ENCODE measurements around the gene GLYATL1. TPM values are rescaled to one million over a fixed set of nuclear protein-coding genes. Genes with fewer than 3 reads are reported as not detected.

Gene GLYATL1
- total and polyA plus RNA-seq, 2 experiments from 2014 or later = 7.9 to 12.6 TPM

DNA sequence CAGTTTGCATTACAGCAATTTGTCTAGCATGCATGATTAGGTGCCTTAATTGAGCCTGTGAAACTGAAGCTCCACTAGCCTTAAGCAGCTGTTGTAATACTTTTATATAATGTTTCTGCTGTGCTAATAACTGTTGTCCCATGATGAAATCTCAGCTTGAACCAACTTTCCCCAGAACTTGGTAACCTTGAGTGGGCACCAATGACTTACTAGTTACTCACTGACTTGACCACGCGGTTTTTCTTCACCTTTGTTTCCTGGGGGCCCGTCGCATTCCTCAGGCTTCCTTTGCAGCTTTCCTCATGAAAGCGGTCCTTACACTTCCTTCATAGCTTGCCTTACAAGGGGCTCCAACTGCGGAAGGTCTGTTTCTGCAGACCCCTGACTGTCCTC is 11.2 kb upstream of the GLYATL1 start (continued):
- TF ChIP-seq, protein P1, sequence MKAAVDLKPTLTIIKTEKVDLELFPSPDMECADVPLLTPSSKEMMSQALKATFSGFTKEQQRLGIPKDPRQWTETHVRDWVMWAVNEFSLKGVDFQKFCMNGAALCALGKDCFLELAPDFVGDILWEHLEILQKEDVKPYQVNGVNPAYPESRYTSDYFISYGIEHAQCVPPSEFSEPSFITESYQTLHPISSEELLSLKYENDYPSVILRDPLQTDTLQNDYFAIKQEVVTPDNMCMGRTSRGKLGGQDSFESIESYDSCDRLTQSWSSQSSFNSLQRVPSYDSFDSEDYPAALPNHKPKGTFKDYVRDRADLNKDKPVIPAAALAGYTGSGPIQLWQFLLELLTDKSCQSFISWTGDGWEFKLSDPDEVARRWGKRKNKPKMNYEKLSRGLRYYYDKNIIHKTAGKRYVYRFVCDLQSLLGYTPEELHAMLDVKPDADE (IDR thresholded peaks at IDR 0.05) = no peak
- TF ChIP-seq EZH2 (IDR thresholded peaks at IDR 0.05; ENCODE audit: low read depth, unreplicated experiment) = no peak

DNA sequence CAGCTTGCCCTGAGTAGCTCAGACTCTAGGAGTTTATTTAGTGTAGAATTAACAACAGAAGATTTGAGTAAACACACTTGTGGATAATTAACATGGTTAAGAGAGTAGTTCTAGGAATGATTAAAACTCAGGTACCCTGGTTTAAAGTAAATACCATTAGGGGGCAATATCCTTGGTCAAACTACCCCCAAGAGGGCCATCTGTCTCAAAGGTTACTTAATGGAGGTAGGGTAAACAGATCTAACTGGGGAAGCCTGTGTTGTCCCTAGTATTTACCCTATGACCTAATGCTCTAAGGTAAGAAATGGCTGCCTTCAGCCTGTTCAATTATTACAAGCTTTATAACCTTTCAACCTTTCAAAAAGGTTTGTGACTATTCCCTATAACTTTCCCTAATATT is 10.6 kb upstream of the GLYATL1 start:
- Histone ChIP-seq H3K27ac (ENCODE audit: low read depth) (peak overlapping the region; percentile 43), H3F3A (replicated peaks; ENCODE audit: low read depth) (no peaks in the 10 kb centered on the region), H4K20me1 (replicated peaks; ENCODE audit: insufficient read depth) (no peaks in the 10 kb centered on the region), H3K4me1 (ENCODE audit: insufficient read depth) (peaks cover 42% of the 10 kb centered on the region), H3K4me3 (peak overlapping the region; percentile 52), H3K36me3 (ENCODE audit: insufficient read depth) (no peaks in the 10 kb centered on the region), H3K79me2 (replicated peaks; ENCODE audit: insufficient read depth) (no peaks in the 10 kb centered on the region), H3K4me2 (peak overlapping the region; percentile 74), H3K9me2 (ENCODE audit: insufficient read depth) (no peaks in the 10 kb centered on the region), H2AFZ (peak overlapping the region; percentile 21), H3K27me3 (ENCODE audit: insufficient read depth) (no peaks in the 10 kb centered on the region)
- ATAC-seq (no peak), DNase-seq (ENCODE audit: low spot score) (peak; percentile 9)
- Mint-ChIP-seq H3K4me1 (peaks cover 39% of the 10 kb centered on the region), H3K27me3 (ENCODE audit: insufficient read depth, low read depth, poor library complexity) (peaks cover 2% of the 10 kb centered on the region), H3K4me3 (peak overlapping the region; percentile 85), H3K36me3 (ENCODE audit: low read depth) (no peaks in the 10 kb centered on the region), H3K27ac (peak overlapping the region; percentile 96; the same call in 1 of the 2 replicates), H3K9me3 (no peaks in the 10 kb centered on the region)
- TF ChIP-seq, protein P2, sequence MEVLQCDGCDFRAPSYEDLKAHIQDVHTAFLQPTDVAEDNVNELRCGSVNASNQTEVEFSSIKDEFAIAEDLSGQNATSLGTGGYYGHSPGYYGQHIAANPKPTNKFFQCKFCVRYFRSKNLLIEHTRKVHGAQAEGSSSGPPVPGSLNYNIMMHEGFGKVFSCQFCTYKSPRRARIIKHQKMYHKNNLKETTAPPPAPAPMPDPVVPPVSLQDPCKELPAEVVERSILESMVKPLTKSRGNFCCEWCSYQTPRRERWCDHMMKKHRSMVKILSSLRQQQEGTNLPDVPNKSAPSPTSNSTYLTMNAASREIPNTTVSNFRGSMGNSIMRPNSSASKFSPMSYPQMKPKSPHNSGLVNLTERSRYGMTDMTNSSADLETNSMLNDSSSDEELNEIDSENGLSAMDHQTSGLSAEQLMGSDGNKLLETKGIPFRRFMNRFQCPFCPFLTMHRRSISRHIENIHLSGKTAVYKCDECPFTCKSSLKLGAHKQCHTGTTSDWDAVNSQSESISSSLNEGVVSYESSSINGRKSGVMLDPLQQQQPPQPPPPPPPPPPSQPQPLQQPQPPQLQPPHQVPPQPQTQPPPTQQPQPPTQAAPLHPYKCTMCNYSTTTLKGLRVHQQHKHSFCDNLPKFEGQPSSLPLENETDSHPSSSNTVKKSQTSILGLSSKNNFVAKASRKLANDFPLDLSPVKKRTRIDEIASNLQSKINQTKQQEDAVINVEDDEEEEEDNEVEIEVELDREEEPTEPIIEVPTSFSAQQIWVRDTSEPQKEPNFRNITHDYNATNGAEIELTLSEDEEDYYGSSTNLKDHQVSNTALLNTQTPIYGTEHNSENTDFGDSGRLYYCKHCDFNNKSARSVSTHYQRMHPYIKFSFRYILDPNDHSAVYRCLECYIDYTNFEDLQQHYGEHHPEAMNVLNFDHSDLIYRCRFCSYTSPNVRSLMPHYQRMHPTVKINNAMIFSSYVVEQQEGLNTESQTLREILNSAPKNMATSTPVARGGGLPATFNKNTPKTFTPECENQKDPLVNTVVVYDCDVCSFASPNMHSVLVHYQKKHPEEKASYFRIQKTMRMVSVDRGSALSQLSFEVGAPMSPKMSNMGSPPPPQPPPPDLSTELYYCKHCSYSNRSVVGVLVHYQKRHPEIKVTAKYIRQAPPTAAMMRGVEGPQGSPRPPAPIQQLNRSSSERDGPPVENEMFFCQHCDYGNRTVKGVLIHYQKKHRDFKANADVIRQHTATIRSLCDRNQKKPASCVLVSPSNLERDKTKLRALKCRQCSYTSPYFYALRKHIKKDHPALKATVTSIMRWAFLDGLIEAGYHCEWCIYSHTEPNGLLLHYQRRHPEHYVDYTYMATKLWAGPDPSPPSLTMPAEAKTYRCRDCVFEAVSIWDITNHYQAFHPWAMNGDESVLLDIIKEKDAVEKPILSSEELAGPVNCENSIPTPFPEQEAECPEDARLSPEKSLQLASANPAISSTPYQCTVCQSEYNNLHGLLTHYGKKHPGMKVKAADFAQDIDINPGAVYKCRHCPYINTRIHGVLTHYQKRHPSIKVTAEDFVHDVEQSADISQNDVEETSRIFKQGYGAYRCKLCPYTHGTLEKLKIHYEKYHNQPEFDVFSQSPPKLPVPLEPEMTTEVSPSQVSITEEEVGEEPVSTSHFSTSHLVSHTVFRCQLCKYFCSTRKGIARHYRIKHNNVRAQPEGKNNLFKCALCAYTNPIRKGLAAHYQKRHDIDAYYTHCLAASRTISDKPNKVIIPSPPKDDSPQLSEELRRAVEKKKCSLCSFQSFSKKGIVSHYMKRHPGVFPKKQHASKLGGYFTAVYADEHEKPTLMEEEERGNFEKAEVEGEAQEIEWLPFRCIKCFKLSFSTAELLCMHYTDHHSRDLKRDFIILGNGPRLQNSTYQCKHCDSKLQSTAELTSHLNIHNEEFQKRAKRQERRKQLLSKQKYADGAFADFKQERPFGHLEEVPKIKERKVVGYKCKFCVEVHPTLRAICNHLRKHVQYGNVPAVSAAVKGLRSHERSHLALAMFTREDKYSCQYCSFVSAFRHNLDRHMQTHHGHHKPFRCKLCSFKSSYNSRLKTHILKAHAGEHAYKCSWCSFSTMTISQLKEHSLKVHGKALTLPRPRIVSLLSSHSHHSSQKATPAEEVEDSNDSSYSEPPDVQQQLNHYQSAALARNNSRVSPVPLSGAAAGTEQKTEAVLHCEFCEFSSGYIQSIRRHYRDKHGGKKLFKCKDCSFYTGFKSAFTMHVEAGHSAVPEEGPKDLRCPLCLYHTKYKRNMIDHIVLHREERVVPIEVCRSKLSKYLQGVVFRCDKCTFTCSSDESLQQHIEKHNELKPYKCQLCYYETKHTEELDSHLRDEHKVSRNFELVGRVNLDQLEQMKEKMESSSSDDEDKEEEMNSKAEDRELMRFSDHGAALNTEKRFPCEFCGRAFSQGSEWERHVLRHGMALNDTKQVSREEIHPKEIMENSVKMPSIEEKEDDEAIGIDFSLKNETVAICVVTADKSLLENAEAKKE (CRISPR knock-in tag; IDR thresholded peaks at IDR 0.05) = no peak
- TF ChIP-seq ZNF114 (CRISPR knock-in tag; IDR thresholded peaks at IDR 0.05) (no peak), EZH2phosphoT487 (IDR thresholded peaks at IDR 0.05; ENCODE audit: unreplicated experiment) (no peak), JUNB (IDR thresholded peaks at IDR 0.05; ENCODE audit: unreplicated experiment) (no peak), STAT1 (IDR thresholded peaks at IDR 0.05; ENCODE audit: unreplicated experiment) (no peak), NANOG (IDR thresholded peaks at IDR 0.05; ENCODE audit: borderline replicate concordance) (no peak), POLR2AphosphoS5 (IDR thresholded peaks at IDR 0.05; ENCODE audit: low read depth) (no peak), EZH2 (IDR thresholded peaks at IDR 0.05; ENCODE audit: low read depth, unreplicated experiment) (no peak), ZNF331 (CRISPR knock-in tag; IDR thresholded peaks at IDR 0.05; ENCODE audit: low read depth) (no peak), CREB1 (CRISPR knock-in tag; IDR thresholded peaks at IDR 0.05; ENCODE audit: low read depth) (no peak)
- TF ChIP-seq, protein P3, sequence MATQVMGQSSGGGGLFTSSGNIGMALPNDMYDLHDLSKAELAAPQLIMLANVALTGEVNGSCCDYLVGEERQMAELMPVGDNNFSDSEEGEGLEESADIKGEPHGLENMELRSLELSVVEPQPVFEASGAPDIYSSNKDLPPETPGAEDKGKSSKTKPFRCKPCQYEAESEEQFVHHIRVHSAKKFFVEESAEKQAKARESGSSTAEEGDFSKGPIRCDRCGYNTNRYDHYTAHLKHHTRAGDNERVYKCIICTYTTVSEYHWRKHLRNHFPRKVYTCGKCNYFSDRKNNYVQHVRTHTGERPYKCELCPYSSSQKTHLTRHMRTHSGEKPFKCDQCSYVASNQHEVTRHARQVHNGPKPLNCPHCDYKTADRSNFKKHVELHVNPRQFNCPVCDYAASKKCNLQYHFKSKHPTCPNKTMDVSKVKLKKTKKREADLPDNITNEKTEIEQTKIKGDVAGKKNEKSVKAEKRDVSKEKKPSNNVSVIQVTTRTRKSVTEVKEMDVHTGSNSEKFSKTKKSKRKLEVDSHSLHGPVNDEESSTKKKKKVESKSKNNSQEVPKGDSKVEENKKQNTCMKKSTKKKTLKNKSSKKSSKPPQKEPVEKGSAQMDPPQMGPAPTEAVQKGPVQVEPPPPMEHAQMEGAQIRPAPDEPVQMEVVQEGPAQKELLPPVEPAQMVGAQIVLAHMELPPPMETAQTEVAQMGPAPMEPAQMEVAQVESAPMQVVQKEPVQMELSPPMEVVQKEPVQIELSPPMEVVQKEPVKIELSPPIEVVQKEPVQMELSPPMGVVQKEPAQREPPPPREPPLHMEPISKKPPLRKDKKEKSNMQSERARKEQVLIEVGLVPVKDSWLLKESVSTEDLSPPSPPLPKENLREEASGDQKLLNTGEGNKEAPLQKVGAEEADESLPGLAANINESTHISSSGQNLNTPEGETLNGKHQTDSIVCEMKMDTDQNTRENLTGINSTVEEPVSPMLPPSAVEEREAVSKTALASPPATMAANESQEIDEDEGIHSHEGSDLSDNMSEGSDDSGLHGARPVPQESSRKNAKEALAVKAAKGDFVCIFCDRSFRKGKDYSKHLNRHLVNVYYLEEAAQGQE (IDR thresholded peaks at IDR 0.05; ENCODE audit: unreplicated experiment) = no peak
- TF ChIP-seq, protein P4, sequence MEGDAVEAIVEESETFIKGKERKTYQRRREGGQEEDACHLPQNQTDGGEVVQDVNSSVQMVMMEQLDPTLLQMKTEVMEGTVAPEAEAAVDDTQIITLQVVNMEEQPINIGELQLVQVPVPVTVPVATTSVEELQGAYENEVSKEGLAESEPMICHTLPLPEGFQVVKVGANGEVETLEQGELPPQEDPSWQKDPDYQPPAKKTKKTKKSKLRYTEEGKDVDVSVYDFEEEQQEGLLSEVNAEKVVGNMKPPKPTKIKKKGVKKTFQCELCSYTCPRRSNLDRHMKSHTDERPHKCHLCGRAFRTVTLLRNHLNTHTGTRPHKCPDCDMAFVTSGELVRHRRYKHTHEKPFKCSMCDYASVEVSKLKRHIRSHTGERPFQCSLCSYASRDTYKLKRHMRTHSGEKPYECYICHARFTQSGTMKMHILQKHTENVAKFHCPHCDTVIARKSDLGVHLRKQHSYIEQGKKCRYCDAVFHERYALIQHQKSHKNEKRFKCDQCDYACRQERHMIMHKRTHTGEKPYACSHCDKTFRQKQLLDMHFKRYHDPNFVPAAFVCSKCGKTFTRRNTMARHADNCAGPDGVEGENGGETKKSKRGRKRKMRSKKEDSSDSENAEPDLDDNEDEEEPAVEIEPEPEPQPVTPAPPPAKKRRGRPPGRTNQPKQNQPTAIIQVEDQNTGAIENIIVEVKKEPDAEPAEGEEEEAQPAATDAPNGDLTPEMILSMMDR (conservative IDR thresholded peaks at IDR 0.05; ENCODE audit: low read depth in 2 of 2) = no peak
